Endothelial cell of umbilical vein (primary cell): ENCODE data around the gene NME5. TPM values are rescaled to one million over a fixed set of nuclear protein-coding genes. Genes with fewer than 3 reads are reported as not detected.

ENCODE experiments used
- BruUV-seq: library from RNA; stranded (reverse); fragments of 400-500 nt; replicated peaks from 2 replicates; lab custom pipeline; 2021; lab: Mats Ljungman, UMichigan
- CTCF ChIA-PET: fragments of 300-600, 350-600 bp; sonication (Branson Sonifier 250); formaldehyde crosslinking; loops from one replicate; lab custom pipeline; 2021; ENCODE audit warnings: antibody characterized with exemption, inconsistent platforms; lab: Charles Lee
- POLR2A ChIA-PET: fragments of 300-600, 350-600 bp; sonication (Branson Sonifier 250); formaldehyde crosslinking; loops from one replicate; lab custom pipeline; 2021; ENCODE audit warnings: antibody characterized with exemption, inconsistent platforms; lab: Charles Lee
- DNase-seq: peaks from one replicate; pipeline ENCODE4 v3.0.0-alpha.2; 2011; ENCODE audit warnings: low read depth, low spot score
- FAIRE-seq: peaks from 2 replicates; lab custom pipeline; 2011; peaks lifted over from hg19 to GRCh38; lab: Jason Lieb, UNC
- H2AFZ ChIP-seq: 2 replicates; pipeline ENCODE4 v1.6.0; 2012; ENCODE audit warnings: low read depth, low read length, control low read depth, inconsistent platforms
- H3K27ac ChIP-seq: 2 replicates; pipeline ENCODE4 v1.5.1; 2011; ENCODE audit warnings: low read depth, mild to moderate bottlenecking, control low read depth, low read length, moderate library complexity; ENCODE audit not compliant: insufficient read depth
- H3K27me3 ChIP-seq, 2 experiments: 2 replicates each; pipeline versions ENCODE4 v1.6.0 to v1.6.1; 2011; ENCODE audit warnings: low read length in 2 of 2, mixed read lengths in 1 of 2; ENCODE audit not compliant: control insufficient read depth in 2 of 2, insufficient read depth in 2 of 2
- H3K36me3 ChIP-seq, 2 experiments: 2 replicates in 1 of 2; 3 replicates in 1 of 2; pipeline ENCODE4 v1.5.1; 2011; ENCODE audit warnings: low read length in 2 of 2, mild to moderate bottlenecking in 1 of 2, moderate library complexity in 1 of 2; ENCODE audit not compliant: control insufficient read depth in 2 of 2, insufficient read depth in 2 of 2; ENCODE audit errors: extremely low read depth in 1 of 2
- H3K4me1 ChIP-seq: 3 replicates; pipeline ENCODE4 v1.5.1; 2011; ENCODE audit warnings: mild to moderate bottlenecking, low read length; ENCODE audit not compliant: control insufficient read depth, insufficient read depth; ENCODE audit errors: extremely low read depth
- H3K4me2 ChIP-seq: 2 replicates; pipeline ENCODE4 v1.6.1; 2011; ENCODE audit warnings: low read length, control low read depth, mixed read lengths; ENCODE audit not compliant: insufficient read depth
- H3K4me3 ChIP-seq, 3 experiments: fragments of 200-600 bp in 1 of 3; sonication (generic), shearing (Covaris generic) in 1 of 3; replicated peaks in 1 of 3; 2 replicates each; pipeline ENCODE4 v1.5.1; 2011 to 2016; ENCODE audit warnings: control low read depth in 3 of 3, low read length in 3 of 3, mild to moderate bottlenecking in 2 of 3, inconsistent platforms in 1 of 3, low read depth in 1 of 3, moderate library complexity in 1 of 3; ENCODE audit not compliant: insufficient read depth in 1 of 3
- H3K79me2 ChIP-seq: 2 replicates; pipeline ENCODE4 v1.6.0; 2012; ENCODE audit warnings: low read length, inconsistent platforms; ENCODE audit not compliant: control insufficient read depth, insufficient read depth
- H3K9ac ChIP-seq: replicated peaks from 2 replicates; pipeline ENCODE3; 2011; ENCODE audit warnings: low read length, control low read depth; ENCODE audit not compliant: insufficient read depth; ENCODE audit errors: extremely low read depth
- H3K9me1 ChIP-seq: replicated peaks from 3 replicates; pipeline ENCODE4 v1.6.0; 2011; ENCODE audit warnings: mild to moderate bottlenecking, low read length; ENCODE audit not compliant: control insufficient read depth, insufficient read depth; ENCODE audit errors: extremely low read depth
- H3K9me3 ChIP-seq: replicated peaks from 2 replicates; pipeline ENCODE4 v1.5.1; 2012; ENCODE audit warnings: low read length, inconsistent platforms; ENCODE audit not compliant: control insufficient read depth, insufficient read depth
- H4K20me1 ChIP-seq: replicated peaks from 2 replicates; pipeline ENCODE3; 2011; ENCODE audit warnings: mild to moderate bottlenecking, low read length; ENCODE audit not compliant: control insufficient read depth, insufficient read depth; ENCODE audit errors: extremely low read depth
- EZH2 ChIP-seq: IDR thresholded peaks from 2 replicates; pipeline ENCODE4 v1.6.1; 2012; ENCODE audit warnings: borderline replicate concordance, low read depth, mild to moderate bottlenecking, moderate library complexity, low read length, inconsistent platforms; ENCODE audit not compliant: severe bottlenecking
- FOS ChIP-seq: IDR thresholded peaks from 2 replicates; pipeline ENCODE4 v1.6.1; 2011; ENCODE audit warnings: mild to moderate bottlenecking, low read length, moderate library complexity, borderline replicate concordance; ENCODE audit not compliant: insufficient read depth
- GATA2 ChIP-seq: IDR thresholded peaks from 2 replicates; pipeline ENCODE4 v1.7.0; 2011; ENCODE audit warnings: low read depth, mild to moderate bottlenecking, moderate library complexity, mixed read lengths, low read length; ENCODE audit not compliant: insufficient read length, insufficient read depth
- JUN ChIP-seq: IDR thresholded peaks from 2 replicates; pipeline ENCODE4 v1.6.1; 2011; ENCODE audit warnings: borderline replicate concordance, low read depth; ENCODE audit not compliant: insufficient read length, insufficient read depth
- MYC ChIP-seq: IDR thresholded peaks from one replicate; pipeline ENCODE4 v1.6.1; 2011; ENCODE audit warnings: mild to moderate bottlenecking, low read depth, low read length
- POLR2A ChIP-seq: IDR thresholded peaks from 2 replicates; pipeline ENCODE4 v1.6.1; 2012; ENCODE audit warnings: low read depth, mild to moderate bottlenecking, control low read depth, low read length
- POLR2AphosphoS5 ChIP-seq: IDR thresholded peaks from 2 replicates; pipeline ENCODE4 v1.6.1; 2012; ENCODE audit warnings: low read depth, mild to moderate bottlenecking, control low read depth, low read length, moderate library complexity; ENCODE audit not compliant: insufficient read depth
- dilution Hi-C: fragments of 300-500 bp; cut with MboI; formaldehyde crosslinking; loops from one replicate; pipeline ENCODE4 v1.15.0; 2019; ENCODE audit warnings: low sequenced_read_pairs; ENCODE audit not compliant: extremely low pct_ligation_motif_present
- intact Hi-C: fragments of 100-400 bp; cut with micrococcal nuclease; formaldehyde crosslinking; loops from one replicate; pipeline ENCODE4 v1.10.0; 2022
- polyA plus RNA-seq, 4 experiments: library from polyadenylated mRNA; depleted of rRNA in 3 of 4; stranded (reverse) in 3 of 4; unstranded in 1 of 4; fragments of >200 nt; gene quantifications; 2 replicates each; pipeline versions ENCODE4 v1.2.1 to v1.2.3, GENCODE V29; 2011 to 2012; ENCODE audit warnings: missing spikeins in 1 of 4
- total RNA-seq: library from RNA; stranded (reverse); gene quantifications from 2 replicates; pipeline ENCODE4 v1.2.3, GENCODE V29; 2021
- TF ChIP-seq, protein P1 (sequence below): IDR thresholded peaks from 2 replicates; pipeline ENCODE4 v1.6.1; 2011; ENCODE audit not compliant: insufficient read depth, insufficient read length
- TF ChIP-seq, protein P2 (sequence below), 2 donors: IDR thresholded peaks; 1 replicate in 1 of 2; 2 replicates in 1 of 2; pipeline ENCODE4 v1.5.1; 2011; ENCODE audit warnings: low read length in 2 of 2, mild to moderate bottlenecking in 2 of 2, moderate library complexity in 2 of 2, control low read depth in 1 of 2, inconsistent platforms in 1 of 2, low read depth in 1 of 2; ENCODE audit not compliant: insufficient read depth in 1 of 2; ENCODE audit errors: extremely low read depth in 1 of 2

Gene NME5
- total and polyA plus RNA-seq, 2 donors (not counting 3 experiments of a cell fraction or from before 2014, with no cell fraction given), result 0.11 to 1.5 TPM

DNA sequence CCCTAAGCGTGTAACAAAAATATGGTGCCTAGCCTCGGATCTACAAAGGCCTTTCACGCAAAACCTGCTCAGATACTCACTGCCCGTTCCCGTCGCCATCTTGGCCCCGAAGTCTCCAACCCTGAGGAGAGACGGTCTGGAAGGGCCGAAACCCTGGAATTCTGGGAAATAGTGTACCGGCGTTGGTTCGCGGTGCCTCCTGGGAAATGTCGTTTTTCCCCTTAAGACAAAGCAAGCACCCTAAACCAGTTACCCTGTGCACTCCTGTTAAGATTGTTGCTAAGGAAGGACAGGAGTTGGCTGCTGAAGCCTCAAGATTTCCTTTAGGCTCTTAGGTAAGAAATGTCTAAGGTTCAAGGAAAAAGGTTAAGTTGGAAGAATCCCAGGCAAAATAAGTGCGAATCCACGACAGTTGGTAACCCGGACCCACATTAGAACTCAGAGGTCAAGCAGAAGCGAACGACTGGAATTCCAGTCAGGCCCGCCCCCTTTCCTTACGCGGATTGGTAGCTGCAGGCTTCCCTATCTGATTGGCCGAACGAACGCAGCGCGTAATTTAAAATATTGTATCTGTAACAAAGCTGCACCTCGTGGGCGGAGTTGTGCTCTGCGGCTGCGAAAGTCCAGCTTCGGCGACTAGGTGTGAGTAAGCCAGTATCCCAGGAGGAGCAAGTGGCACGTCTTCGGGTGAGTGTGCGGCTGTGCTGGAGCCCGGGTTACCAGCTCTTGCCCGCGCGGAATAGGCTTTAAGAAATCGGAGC is 39.5 kb upstream of the NME5 start, which contains the start of the genes BRD8 and KIF20A:
Gene BRD8, minus strand, starts transcription at position 115 of the 761 bp plus-strand sequence. Its CDS starts 16 bp downstream, at position 99.
Gene KIF20A, plus strand, starts transcription at position 597 of the 761 bp plus-strand sequence. CDS start 569 bp downstream, outside the sequence.
- H3K79me2 ChIP-seq, result peaks cover 46% of the 10 kb centered on the region
- no TSS peak for BruUV-seq

More for the DNA sequence above, 39.5 kb upstream of the NME5 start, which contains the start of the genes BRD8 and KIF20A:
- dilution Hi-C loops (no loop called here), intact Hi-C loops (loop anchor here (1.0 to 5.0 kb wide), 3 partner anchors 35 to 154 kb away; partner anchors contain the start of genes CDC23 and CDC25C)
- Histone ChIP-seq H4K20me1 (no peaks in the 10 kb centered on the region), H3K9ac (peak within 1 kb of the TSS; percentile 88), H3K9me3 (no peaks in the 10 kb centered on the region), H3K27me3 (no peaks in the 10 kb centered on the region), H3K4me1 (peaks cover 22% of the 10 kb centered on the region), H3K4me2 (peak within 1 kb of the TSS; percentile 64), H3K4me3 (peak within 1 kb of the TSS; percentile 71 to 95 (median 87)), H3K9me1 (no peaks in the 10 kb centered on the region), H3K36me3 (peaks cover 9 to 15% of the 10 kb centered on the region in 2 experiments), H3K27ac (peak within 1 kb of the TSS; percentile 68), H2AFZ (peak within 1 kb of the TSS; percentile 63)
- ChIA-PET CTCF (interaction anchor here (1.0 to 2.1 kb wide), 4 partner anchors 11 to 325 kb away, joined by 4 to 10 read pairs (median 8); no protein-coding TSS in a partner anchor), POLR2A (no interaction called here)
- FAIRE-seq (peak; percentile 96), DNase-seq (peak; percentile 98)
- TF ChIP-seq EZH2, result no peak
- TF ChIP-seq JUN, result no peak
- peak; percentile 69 for TF ChIP-seq POLR2A
- TF ChIP-seq POLR2AphosphoS5, result peak; percentile 77
- TF ChIP-seq, protein P1, sequence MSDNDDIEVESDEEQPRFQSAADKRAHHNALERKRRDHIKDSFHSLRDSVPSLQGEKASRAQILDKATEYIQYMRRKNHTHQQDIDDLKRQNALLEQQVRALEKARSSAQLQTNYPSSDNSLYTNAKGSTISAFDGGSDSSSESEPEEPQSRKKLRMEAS, result peak; percentile 92
- no peak for TF ChIP-seq GATA2
- TF ChIP-seq, protein P2, sequence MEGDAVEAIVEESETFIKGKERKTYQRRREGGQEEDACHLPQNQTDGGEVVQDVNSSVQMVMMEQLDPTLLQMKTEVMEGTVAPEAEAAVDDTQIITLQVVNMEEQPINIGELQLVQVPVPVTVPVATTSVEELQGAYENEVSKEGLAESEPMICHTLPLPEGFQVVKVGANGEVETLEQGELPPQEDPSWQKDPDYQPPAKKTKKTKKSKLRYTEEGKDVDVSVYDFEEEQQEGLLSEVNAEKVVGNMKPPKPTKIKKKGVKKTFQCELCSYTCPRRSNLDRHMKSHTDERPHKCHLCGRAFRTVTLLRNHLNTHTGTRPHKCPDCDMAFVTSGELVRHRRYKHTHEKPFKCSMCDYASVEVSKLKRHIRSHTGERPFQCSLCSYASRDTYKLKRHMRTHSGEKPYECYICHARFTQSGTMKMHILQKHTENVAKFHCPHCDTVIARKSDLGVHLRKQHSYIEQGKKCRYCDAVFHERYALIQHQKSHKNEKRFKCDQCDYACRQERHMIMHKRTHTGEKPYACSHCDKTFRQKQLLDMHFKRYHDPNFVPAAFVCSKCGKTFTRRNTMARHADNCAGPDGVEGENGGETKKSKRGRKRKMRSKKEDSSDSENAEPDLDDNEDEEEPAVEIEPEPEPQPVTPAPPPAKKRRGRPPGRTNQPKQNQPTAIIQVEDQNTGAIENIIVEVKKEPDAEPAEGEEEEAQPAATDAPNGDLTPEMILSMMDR (IDR thresholded peaks at IDR 0.05; ENCODE audit: extremely low read depth in 1 of 2, insufficient read depth in 1 of 2, low read depth in 1 of 2, low read length in 2 of 2), result no peak
- TF ChIP-seq MYC, result no peak
- TF ChIP-seq FOS, result no peak
